ENCODE data around the gene TMUB1.
"Not testable (repeated sequence)": the region's sequence is repeated elsewhere in the genome, so short reads cannot be mapped to it uniquely, and the experiment has no call there.

TMUB1 gene

DNA sequence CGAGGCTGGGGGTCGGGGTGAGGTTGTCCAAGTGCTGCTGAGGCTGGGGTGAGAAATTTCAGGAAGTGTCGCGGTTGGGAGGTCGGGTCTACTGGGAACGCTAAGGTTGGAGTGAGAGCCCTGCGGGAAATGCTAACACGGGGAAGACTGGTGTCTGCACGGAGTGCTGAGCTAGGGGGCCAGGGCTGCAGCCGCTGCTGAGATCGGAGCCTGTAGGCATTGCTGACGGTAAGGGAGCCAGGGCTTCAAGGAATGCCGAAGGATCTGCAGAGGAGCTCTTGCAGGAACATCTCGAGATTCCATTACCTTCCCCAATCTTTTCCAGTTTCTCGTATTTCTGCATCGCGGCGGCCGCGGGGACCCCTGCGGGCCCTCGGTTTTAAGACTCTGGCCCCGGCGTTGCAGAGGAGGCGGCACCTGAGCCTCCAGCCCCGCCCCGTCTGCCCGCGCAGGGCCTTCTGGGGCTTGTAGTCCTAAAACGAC, 25.7 kb downstream of the TMUB1 start, which contains the start of gene CDK5:
Gene CDK5, minus strand, starts transcription at position 392 of the 483 bp plus-strand sequence. Its CDS starts 49 bp downstream, at position 343.
- no peak for DNase-seq (ENCODE audit: low read depth in 1 of 2, low spot score in 1 of 2)

DNA sequence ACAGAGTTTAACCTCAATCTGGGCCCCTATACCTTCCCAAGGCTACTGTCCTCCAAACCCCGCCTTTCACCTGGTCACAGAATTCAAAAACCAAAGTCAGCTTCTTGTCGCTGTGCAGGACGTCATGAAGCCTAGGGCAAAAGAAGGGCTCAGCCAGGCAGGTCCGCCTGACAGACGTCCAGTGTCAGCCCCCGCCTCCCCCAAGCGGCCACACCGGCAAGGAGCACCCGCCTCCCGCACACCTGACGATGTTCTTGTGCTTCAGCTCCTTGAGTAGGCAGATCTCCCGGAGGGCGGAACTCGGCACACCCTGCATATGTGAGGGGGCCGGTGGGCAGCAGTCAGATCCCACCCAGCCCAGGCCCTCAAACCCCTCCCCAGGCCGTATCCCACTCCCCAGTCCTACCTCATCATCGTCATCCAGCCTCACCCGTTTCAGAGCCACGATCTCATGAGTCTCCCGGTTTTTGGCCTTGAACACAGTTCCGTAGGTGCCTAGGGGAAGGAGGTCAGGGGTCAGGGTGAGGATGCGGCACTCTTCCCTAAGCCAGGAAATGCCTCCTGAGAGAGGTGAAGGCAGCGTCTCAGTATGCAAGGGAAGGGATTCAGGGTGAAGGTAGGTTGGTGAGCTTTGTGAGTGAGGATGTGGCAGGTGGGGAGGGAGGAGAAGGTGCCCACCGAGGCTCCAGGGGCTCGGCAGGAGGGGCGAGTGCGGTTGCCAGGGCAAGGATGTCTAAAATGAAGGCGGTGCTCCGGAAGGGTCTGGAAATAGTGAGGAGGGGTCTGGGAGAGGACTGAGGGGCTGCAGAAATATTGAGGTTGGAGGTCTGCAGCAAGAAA, 26.4 kb downstream of the TMUB1 start:
- DNase-seq (ENCODE audit: low read depth in 1 of 2, low spot score in 1 of 2): no peak

DNA sequence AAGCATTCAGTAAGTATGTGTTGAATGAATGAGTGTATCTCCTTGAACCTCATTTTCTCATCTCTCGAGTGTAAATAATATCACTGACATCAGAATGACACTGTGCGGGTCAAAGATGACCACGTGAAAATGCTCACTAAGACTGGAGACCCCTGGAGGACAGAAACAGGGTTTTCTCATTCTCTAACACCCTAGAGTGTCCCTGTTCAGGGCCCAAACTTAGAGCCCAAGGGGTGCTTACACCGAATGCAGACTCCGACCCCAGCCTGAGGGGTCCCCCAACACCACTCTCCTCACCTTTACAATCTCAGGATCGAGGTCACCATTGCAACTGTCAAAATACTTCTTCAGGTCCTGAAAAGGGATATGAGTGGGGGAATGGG, 27.0 kb downstream of the TMUB1 start:
- DNase-seq (ENCODE audit: low read depth in 1 of 2, low spot score in 1 of 2): no peak

DNA sequence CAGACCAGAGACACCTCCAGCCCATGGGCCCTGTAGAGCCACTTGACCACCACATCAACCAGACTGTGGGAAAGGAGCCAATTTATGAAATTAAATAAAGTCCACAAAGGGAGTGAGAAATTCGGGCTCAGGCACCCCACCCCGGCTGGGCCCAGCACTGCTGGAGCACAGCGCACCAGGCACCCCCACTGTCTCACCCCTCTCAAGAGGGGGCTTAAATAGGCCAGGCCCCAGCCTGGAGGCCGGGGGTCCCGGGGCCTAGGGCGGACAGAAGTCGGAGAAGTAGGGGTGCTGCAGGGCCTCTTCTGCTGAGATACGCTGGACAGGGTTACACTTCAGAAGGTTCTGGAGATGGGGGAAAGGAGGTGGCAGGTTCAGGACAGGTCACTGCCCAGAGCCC, 29.5 kb downstream of the TMUB1 start:
- no peak for DNase-seq (ENCODE audit: low read depth in 1 of 2, low spot score in 1 of 2)

DNA sequence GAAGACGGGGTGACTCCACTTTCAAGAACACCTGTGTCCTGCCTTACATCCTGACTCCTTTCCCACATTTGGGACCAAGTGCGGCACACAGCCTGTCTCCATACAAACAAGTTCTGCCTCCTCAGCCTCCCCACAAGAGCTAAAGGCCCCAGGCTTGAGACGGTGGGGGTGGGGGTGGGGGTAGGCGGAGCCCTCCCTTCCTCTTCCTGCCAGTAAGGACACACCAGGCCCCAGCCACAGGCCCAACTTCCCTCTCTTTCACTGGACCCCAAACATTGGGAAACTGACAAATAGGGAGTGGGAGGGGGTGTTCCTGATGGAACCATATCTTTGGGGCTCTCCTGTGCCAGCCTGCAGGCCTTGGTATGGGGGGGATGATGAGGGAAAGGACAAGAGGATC, 30.2 kb downstream of the TMUB1 start:
- no peak for DNase-seq (ENCODE audit: low read depth in 1 of 2, low spot score in 1 of 2)

DNA sequence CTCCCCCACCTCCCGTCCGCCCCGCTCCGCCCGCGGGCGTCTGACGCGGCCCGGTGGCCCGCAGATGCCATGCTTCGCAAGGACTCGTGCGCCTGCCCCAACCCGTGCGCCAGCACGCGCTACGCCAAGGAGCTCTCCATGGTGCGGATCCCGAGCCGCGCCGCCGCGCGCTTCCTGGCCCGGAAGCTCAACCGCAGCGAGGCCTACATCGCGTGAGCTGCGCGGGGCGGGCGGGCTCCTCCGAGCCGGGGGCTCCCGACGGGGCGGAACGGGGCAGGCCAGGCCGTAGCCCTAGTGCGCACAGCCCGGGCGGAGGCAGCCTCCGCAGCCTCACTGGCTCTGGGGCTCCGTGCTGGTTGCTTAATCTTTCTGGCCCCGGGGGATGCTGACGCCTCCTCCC, 32.2 kb downstream of the TMUB1 start:
- peak in 1 of 2 donors; percentile 36 for DNase-seq (ENCODE audit: low read depth in 1 of 2, low spot score in 1 of 2)

DNA sequence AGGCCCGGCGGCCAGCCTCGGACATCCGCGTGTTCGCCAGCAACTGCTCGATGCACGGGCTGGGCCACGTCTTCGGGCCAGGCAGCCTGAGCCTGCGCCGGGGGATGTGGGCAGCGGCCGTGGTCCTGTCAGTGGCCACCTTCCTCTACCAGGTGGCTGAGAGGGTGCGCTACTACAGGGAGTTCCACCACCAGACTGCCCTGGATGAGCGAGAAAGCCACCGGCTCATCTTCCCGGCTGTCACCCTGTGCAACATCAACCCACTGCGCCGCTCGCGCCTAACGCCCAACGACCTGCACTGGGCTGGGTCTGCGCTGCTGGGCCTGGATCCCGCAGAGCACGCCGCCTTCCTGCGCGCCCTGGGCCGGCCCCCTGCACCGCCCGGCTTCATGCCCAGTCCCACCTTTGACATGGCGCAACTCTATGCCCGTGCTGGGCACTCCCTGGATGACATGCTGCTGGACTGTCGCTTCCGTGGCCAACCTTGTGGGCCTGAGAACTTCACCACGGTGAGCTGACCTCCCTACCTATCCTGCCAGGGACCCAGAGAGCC, 34.3 kb downstream of the TMUB1 start:
- DNase-seq (ENCODE audit: low read depth in 1 of 2, low spot score in 1 of 2): no peak

DNA sequence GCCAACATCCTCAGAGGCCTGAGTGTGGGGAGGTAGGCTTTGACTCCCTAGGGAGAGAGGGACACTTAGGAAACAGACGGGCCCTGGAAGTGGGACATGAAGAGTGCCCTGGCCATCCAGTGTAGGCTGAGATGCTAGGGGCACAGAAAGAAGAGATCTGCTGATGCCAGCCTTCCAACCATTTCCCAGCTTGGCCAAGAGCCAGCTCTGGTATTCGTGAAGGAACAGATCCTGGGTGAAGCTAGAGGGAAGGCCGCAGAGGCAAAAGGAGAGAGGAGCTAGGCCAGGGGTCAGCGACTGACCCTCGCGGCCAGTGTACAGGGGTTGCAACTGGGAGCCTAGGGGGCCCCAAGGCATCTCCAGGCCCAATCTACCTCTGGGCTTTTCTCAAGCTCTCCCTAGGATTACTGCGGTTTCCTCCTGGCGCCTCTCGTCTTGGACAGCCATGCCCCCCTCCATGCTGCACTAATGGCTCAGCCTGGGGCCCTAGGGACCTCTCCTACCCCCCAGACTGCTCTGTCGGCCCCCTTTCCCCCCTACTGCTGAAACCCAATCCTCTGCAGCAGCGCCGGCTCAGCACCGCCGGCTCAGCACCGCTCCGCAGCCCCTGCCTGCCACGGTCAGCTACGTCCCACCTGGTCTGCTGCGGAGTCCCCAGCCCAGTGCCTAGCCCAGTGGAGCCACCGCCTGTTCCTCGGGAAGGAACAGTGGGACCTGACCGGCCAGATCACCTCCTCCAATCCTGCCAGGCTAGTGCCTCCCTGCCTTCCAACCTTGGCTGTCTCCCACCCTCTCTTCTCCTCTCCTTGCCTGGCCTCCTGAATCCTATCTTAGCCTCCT, 35.1 kb downstream of the TMUB1 start, which contains the start of gene ASIC3:
Gene ASIC3, plus strand, starts transcription at position 556 of the 840 bp plus-strand sequence. CDS start 355 bp downstream, outside the sequence.
- DNase-seq (ENCODE audit: low read depth in 1 of 2, low spot score in 1 of 2): no peak

DNA sequence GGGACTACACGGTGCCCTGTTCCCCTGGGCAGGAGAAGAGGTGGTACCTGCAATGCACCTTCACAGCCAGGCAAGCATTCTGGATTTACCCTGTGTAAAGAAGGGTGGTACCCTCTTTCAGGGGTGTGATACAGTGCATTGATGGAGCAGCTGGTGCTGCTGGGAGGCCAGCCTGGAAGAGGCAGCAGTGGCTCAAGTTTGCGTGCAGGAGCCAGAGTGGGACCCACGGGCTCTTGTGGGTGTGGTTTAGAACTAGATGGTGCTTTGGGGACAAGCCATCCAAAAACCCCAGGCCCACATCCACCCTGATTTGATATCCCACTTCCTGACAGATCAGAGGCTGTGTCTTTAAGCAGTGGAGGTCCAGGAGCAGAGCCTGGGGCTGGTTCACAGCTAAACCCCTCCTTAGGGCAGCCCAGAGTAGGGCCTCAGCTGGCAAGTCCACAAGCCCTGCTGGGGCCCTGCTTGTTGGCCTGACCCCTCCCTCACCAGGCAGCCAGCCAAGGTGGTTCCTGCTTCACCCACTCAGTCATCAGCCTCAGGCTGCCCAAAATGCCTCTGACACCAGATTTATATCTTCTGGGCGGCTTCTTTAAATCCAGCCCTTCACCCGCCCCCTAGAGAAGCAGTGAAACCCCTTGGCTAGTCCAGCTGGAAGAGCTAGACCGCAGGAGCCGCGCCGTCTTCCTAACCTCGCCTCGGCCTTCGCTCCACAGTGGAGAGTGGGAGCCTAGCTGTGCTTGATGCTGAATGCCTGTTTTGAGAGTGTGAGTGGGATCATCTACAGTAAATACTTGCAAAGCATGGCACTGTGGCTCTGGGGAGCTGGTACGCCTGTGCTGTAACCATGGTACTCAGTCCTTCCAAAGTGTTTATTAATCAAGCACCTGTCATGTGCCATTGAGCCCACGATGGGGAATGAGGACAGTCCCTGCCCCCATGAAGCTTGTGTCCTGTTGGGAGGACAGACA, 36.4 kb downstream of the TMUB1 start:
- no peak for DNase-seq (ENCODE audit: low read depth in 1 of 2, low spot score in 1 of 2)

DNA sequence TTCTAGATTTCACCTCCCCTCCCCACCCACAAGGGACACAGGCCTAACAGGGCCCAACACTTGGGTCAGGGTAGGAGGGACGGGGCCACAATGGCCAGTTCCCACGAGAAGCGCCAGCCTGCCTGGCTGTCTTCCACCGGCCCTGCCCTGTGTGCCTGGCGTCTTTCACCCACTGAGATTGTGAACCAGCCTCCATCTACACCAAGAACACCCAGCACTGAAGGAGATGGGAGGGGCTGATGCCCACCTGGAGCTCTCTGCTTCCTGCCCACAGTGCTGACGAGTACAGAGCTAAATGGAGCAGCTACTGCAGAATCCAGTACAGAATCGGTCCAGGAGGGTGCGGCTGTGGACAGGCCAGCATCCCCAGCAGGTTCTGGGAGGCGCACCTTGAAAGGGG, 37.3 kb downstream of the TMUB1 start:
- no peak for DNase-seq (ENCODE audit: low read depth in 1 of 2, low spot score in 1 of 2)

DNA sequence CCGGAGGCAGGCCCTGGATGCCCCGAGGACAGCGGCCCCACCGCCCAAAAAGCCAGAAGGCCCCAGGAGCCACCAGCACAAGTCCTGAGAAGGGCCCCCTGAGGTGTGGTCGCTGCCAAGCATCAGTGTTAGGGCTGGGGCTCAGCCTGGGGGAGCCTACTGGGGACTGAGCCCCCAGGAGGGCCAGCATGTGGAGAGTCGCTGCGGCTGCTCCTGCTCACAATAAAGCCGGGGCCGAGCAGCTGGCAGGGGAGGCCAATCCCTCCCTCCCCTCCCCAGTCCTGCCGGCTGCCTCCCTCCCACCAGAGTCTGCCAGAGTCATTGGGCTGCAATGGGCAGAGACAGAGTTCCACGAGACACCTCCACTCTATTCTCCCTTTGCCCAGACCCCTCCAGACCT, 38.0 kb downstream of the TMUB1 start:
- DNase-seq (ENCODE audit: low read depth in 1 of 2, low spot score in 1 of 2): no peak

DNA sequence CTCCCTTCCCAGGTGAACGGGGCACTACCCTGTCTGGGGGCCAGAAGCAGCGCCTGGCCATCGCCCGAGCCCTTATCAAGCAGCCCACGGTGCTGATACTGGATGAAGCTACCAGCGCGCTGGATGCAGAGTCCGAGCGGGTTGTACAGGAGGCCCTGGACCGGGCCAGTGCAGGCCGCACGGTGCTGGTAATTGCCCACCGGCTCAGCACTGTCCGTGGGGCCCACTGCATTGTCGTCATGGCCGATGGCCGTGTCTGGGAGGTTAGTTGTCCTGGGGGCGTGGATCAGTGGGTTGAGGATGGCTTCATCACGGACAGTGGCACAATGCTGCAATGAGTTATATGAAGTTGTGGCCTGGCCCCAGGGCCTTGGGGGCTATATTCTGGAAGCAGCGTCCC, 39.3 kb downstream of the TMUB1 start:
- DNase-seq (ENCODE audit: low read depth in 1 of 2, low spot score in 1 of 2): no peak

DNA sequence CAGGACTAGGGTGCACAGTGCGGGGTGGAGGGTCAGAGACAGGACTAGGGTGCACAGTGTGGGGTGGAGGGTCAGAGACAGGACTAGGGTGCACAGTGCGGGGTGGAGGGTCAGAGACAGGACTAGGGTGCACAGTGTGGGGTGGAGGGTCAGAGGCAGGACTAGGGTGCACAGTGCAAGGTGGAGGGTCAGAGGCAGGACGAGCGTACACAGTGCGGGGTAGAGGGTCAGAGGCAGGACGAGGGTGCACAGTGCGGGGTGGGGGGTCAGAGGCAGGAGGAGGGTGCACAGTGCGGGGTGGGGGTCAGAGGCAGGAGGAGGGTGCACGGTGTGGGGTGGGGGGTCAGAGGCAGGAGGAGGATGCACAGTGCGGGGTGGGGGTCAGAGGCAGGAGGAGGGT, 39.8 kb downstream of the TMUB1 start:
- DNase-seq (ENCODE audit: low read depth in 1 of 2, low spot score in 1 of 2): not testable (repeated sequence)

DNA sequence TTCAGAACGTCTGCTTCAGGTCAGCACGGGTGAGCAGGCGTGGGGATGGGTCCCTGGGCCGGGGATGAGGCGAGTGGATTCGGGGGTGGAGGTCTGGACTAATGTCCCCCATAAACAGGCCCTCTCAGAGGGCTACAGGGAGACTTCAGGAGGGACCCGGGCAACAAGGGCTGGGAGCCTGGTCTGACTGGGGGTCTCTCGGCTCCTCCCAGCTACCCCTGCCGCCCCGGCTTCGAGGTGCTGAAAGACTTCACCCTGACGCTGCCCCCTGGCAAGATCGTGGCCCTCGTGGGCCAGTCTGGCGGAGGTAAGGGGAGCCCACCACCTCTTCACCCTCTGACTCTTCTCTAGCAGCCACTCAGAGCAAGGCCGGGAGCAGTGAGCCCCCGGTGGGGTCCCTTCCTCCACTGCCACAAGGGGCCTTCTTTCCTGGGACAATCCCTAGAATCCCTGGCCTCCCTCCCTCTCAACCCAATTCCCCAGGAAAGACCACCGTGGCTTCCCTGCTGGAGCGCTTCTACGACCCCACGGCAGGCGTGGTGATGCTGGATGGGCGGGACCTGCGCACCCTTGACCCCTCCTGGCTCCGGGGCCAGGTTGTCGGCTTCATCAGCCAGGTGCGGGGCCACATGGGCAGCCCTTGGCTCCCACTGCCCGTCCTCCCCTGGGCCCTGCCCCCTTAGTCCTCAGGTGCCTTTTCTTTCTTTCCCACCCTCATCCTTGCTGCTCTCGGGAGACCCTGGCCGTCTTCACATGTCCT, 42.5 kb downstream of the TMUB1 start:
- DNase-seq (ENCODE audit: low read depth in 1 of 2, low spot score in 1 of 2): no peak

DNA sequence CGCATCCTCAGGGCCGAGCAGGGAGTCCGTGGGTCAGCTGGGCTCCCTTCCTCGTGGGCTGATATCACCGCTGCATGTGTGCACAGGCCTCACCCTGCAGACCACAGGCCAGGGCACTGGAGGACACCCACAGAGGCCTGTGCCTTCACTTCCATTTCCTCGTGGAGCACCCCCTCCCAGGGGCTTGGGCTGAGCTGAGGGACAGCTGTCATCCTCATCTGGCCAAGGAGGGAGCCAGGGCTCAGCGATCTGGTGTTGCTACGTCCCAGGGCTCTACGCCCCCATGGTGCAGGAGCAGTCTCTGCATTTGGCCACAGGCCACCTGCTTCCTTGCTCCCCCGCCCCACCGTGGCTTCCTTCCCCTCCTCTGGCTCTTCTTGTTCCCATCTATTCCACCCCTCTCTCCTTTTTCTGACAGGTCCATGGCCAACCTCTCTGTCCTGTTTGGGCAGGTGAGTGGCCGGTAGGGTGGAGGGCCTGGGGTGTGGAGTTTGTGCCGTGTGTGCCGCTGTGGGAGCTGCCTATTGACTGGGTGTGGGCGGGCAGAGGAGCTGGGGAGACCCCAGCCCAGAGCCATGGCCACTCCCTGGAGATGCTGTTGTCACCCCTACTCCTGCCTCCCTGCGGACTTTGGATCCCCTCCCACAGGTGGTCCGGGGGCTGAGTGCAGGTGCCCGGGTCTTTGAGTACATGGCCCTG, 43.3 kb downstream of the TMUB1 start:
- DNase-seq (ENCODE audit: low read depth in 1 of 2, low spot score in 1 of 2): no peak

DNA sequence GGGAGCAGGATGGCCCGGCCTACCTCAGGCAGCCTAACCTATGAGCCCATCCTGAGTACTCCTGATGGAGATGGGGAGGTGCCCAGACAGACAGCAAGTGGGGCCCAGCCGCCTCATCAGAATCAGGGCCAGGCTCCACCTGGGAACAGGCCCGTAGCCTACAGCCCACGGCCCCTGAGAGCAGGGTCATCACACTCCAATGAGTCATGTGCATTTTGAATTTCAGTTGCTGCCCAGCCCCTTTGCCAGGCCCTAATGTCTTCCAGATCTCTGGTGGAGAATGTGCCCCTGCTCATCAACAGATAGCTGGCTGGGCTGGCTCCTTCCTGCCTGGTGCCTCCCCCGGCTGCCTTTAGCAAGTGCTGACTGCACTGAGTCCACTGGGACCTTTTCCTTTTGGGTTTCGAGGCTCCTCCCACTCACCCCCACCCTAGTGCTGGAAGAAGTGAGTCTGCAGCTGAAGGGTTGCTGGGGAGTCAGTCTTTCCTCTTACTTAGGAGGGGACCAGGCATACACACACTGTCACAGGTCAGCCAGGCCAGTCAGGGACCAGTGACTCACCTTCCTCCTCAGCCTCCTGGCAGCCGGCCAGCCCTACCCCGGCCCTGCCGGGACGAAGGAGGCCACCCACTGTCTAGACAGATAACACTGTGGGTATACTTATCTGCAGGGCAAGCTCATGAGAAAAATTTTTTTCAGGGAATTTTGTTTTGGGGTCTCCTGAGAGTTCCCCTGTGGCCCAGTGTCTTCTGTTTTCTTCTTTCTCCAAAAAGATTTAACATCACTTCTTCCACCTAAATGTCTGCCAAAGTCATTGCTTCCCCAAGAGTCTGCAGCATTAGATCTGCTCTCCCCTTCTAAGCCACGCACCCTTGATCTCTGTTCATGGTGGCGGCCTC, 44.1 kb downstream of the TMUB1 start:
- peak in 1 of 2 donors; percentile 35 for DNase-seq (ENCODE audit: low read depth in 1 of 2, low spot score in 1 of 2)

DNA sequence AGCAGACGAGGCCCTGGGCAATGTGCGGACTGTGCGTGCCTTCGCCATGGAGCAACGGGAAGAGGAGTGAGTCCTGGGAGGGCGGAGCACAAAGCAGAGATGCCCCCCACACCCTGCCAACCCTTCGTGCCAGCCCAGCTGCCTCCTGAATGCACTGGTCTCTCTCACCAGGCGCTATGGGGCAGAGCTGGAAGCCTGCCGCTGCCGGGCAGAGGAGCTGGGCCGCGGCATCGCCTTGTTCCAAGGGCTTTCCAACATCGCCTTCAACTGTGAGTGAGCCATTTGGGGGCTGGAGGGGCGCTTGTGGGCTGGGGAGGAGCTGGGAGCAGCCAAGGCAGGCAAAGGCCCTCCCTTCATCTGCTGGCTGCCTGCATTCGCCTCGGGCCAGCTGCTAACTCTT, 47.4 kb downstream of the TMUB1 start:
- DNase-seq (ENCODE audit: low read depth in 1 of 2, low spot score in 1 of 2): no peak

Data from activated T-helper 1 cell treated with anti-CD3 and anti-CD28 coated beads, Interleukin-2, amount 50 U/mL, for 16 hours (primary cell).